GM12878 (cell line): Measurements from ENCODE around the gene AKAP7.

Experiments
- BRCA1 ChIP-seq: IDR thresholded peaks from 2 replicates; pipeline ENCODE4 v1.6.1; 2011; ENCODE audit warnings: low read depth, low read length, improper control_type of control experiment
- CREB1 ChIP-seq: IDR thresholded peaks from 2 replicates; pipeline ENCODE4 v1.6.1; 2012; ENCODE audit warnings: low read depth, mild to moderate bottlenecking, inconsistent platforms
- GATAD2B ChIP-seq: fragments of 450-650 bp; conservative IDR thresholded peaks from 2 replicates; pipeline ENCODE4 v1.6.1; 2017; ENCODE audit warnings: low read depth, mild to moderate bottlenecking, moderate library complexity
- NR2C2 ChIP-seq: IDR thresholded peaks from 2 replicates; pipeline ENCODE4 v1.6.1; 2011; ENCODE audit warnings: borderline replicate concordance, low read depth; ENCODE audit not compliant: control insufficient read depth, insufficient read length
- POLR2AphosphoS5 ChIP-seq: IDR thresholded peaks from 2 replicates; pipeline ENCODE4 v1.6.1; 2011; ENCODE audit warnings: mild to moderate bottlenecking, low read length, inconsistent platforms
- RBBP5 ChIP-seq: fragments of 200-600 bp; sonication (generic); conservative IDR thresholded peaks from 2 replicates; pipeline ENCODE4 v1.6.1; 2016
- SIN3A ChIP-seq: IDR thresholded peaks from 2 replicates; pipeline ENCODE4 v1.6.1; 2012; ENCODE audit warnings: low read depth, low read length, improper control_type of control experiment
- TBL1XR1 ChIP-seq: IDR thresholded peaks from 2 replicates; pipeline ENCODE4 v1.6.1; 2012; ENCODE audit warnings: low read depth, low read length, improper control_type of control experiment
- YY1 ChIP-seq: IDR thresholded peaks from 2 replicates; pipeline ENCODE4 v1.6.1; 2011; ENCODE audit warnings: low read depth, mild to moderate bottlenecking, low read length
- TF ChIP-seq, protein P1 (sequence below), 3 experiments: IDR thresholded peaks in 2 of 3; conservative IDR thresholded peaks in 1 of 3; 2 replicates each; pipeline ENCODE4 v1.5.1; 2011; ENCODE audit warnings: low read depth in 3 of 3, low read length in 3 of 3, mild to moderate bottlenecking in 3 of 3, control low read depth in 2 of 3, moderate library complexity in 2 of 3, inconsistent platforms in 1 of 3, mixed read lengths in 1 of 3; ENCODE audit not compliant: control insufficient read depth in 2 of 3, insufficient read depth in 1 of 3; ENCODE audit errors: extremely low read depth in 1 of 3
- TF ChIP-seq, protein P2 (sequence below): fragments of 450-650 bp; formaldehyde crosslinking; IDR thresholded peaks from 2 replicates; pipeline ENCODE4 v1.4.0; 2020; ENCODE audit warnings: mild to moderate bottlenecking, moderate library complexity
- TF ChIP-seq, protein P3 (sequence below): fragments of 450-650 bp; formaldehyde crosslinking; IDR thresholded peaks from 2 replicates; pipeline ENCODE4 v1.4.0; 2022; ENCODE audit warnings: mild to moderate bottlenecking, moderate library complexity
- TF ChIP-seq, protein P4 (sequence below): fragments of 450-650 bp; IDR thresholded peaks from 2 replicates; pipeline ENCODE4 v1.6.1; 2017; ENCODE audit warnings: low read depth, mild to moderate bottlenecking, moderate library complexity
- TF ChIP-seq, protein P5 (sequence below): fragments of 450-650 bp; IDR thresholded peaks from 2 replicates; pipeline ENCODE4 v1.6.1; 2014; ENCODE audit warnings: mild to moderate bottlenecking

DNA sequence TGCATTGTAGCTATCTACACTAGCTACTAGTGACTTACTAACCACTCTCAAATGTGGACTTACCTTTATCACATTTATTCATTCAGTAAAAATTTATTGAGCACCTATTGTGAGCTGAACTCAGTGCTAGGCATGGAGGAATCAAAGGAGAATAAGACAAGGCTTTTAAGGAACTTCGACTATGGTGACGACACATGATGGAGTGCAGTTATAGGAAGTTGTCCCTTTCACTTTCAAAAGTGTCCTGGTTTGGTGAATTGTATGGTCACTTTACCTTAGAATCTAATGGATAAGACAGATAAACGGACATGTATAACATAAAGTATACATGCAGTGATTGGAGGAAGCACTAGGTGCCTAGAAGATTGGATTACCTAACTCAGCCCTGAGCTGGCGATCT, 4.3 kb downstream of the AKAP7 start:
- TF ChIP-seq RBBP5 (no peak), POLR2AphosphoS5 (no peak), TBL1XR1 (no peak), BRCA1 (no peak), GATAD2B (no peak), SIN3A (no peak), YY1 (no peak), NR2C2 (no peak), CREB1 (no peak)
- TF ChIP-seq, protein P1, sequence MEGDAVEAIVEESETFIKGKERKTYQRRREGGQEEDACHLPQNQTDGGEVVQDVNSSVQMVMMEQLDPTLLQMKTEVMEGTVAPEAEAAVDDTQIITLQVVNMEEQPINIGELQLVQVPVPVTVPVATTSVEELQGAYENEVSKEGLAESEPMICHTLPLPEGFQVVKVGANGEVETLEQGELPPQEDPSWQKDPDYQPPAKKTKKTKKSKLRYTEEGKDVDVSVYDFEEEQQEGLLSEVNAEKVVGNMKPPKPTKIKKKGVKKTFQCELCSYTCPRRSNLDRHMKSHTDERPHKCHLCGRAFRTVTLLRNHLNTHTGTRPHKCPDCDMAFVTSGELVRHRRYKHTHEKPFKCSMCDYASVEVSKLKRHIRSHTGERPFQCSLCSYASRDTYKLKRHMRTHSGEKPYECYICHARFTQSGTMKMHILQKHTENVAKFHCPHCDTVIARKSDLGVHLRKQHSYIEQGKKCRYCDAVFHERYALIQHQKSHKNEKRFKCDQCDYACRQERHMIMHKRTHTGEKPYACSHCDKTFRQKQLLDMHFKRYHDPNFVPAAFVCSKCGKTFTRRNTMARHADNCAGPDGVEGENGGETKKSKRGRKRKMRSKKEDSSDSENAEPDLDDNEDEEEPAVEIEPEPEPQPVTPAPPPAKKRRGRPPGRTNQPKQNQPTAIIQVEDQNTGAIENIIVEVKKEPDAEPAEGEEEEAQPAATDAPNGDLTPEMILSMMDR (IDR thresholded peaks at IDR 0.05 in 2 of 3, conservative IDR thresholded peaks at IDR 0.05 in 1 of 3; ENCODE audit: control insufficient read depth in 2 of 3, extremely low read depth in 1 of 3, insufficient read depth in 1 of 3, low read depth in 3 of 3, low read length in 3 of 3): no peak
- TF ChIP-seq, protein P2, sequence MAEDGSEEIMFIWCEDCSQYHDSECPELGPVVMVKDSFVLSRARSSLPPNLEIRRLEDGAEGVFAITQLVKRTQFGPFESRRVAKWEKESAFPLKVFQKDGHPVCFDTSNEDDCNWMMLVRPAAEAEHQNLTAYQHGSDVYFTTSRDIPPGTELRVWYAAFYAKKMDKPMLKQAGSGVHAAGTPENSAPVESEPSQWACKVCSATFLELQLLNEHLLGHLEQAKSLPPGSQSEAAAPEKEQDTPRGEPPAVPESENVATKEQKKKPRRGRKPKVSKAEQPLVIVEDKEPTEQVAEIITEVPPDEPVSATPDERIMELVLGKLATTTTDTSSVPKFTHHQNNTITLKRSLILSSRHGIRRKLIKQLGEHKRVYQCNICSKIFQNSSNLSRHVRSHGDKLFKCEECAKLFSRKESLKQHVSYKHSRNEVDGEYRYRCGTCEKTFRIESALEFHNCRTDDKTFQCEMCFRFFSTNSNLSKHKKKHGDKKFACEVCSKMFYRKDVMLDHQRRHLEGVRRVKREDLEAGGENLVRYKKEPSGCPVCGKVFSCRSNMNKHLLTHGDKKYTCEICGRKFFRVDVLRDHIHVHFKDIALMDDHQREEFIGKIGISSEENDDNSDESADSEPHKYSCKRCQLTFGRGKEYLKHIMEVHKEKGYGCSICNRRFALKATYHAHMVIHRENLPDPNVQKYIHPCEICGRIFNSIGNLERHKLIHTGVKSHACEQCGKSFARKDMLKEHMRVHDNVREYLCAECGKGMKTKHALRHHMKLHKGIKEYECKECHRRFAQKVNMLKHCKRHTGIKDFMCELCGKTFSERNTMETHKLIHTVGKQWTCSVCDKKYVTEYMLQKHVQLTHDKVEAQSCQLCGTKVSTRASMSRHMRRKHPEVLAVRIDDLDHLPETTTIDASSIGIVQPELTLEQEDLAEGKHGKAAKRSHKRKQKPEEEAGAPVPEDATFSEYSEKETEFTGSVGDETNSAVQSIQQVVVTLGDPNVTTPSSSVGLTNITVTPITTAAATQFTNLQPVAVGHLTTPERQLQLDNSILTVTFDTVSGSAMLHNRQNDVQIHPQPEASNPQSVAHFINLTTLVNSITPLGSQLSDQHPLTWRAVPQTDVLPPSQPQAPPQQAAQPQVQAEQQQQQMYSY: no peak
- TF ChIP-seq, protein P3, sequence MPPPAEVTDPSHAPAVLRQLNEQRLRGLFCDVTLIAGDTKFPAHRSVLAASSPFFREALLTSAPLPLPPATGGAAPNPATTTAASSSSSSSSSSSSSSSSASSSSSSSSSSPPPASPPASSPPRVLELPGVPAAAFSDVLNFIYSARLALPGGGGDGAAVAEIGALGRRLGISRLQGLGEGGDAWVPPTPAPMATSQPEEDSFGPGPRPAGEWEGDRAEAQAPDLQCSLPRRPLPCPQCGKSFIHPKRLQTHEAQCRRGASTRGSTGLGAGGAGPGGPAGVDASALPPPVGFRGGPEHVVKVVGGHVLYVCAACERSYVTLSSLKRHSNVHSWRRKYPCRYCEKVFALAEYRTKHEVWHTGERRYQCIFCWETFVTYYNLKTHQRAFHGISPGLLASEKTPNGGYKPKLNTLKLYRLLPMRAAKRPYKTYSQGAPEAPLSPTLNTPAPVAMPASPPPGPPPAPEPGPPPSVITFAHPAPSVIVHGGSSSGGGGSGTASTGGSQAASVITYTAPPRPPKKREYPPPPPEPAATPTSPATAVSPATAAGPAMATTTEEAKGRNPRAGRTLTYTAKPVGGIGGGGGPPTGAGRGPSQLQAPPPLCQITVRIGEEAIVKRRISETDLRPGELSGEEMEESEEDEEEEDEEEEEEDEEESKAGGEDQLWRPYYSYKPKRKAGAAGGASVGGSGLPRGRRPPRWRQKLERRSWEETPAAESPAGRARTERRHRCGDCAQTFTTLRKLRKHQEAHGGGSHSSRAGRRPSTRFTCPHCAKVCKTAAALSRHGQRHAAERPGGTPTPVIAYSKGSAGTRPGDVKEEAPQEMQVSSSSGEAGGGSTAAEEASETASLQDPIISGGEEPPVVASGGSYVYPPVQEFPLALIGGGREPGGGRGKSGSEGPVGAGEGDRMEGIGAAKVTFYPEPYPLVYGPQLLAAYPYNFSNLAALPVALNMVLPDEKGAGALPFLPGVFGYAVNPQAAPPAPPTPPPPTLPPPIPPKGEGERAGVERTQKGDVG (CRISPR knock-in tag): no peak
- TF ChIP-seq, protein P4, sequence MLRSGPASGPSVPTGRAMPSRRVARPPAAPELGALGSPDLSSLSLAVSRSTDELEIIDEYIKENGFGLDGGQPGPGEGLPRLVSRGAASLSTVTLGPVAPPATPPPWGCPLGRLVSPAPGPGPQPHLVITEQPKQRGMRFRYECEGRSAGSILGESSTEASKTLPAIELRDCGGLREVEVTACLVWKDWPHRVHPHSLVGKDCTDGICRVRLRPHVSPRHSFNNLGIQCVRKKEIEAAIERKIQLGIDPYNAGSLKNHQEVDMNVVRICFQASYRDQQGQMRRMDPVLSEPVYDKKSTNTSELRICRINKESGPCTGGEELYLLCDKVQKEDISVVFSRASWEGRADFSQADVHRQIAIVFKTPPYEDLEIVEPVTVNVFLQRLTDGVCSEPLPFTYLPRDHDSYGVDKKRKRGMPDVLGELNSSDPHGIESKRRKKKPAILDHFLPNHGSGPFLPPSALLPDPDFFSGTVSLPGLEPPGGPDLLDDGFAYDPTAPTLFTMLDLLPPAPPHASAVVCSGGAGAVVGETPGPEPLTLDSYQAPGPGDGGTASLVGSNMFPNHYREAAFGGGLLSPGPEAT: no peak
- TF ChIP-seq, protein P5, sequence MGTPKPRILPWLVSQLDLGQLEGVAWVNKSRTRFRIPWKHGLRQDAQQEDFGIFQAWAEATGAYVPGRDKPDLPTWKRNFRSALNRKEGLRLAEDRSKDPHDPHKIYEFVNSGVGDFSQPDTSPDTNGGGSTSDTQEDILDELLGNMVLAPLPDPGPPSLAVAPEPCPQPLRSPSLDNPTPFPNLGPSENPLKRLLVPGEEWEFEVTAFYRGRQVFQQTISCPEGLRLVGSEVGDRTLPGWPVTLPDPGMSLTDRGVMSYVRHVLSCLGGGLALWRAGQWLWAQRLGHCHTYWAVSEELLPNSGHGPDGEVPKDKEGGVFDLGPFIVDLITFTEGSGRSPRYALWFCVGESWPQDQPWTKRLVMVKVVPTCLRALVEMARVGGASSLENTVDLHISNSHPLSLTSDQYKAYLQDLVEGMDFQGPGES: no peak
